NB4 (cell line): Measurements from ENCODE around the gene OPRM1.

ENCODE experiments used
- POLR2A ChIP-seq: IDR thresholded peaks from 2 replicates; pipeline ENCODE4 v1.6.1; 2011; ENCODE audit warnings: mild to moderate bottlenecking; ENCODE audit not compliant: insufficient read length; ENCODE audit errors: extremely low read depth
- TF ChIP-seq, protein P1 (sequence below): IDR thresholded peaks from one replicate; pipeline ENCODE4 v1.5.1; 2012; ENCODE audit warnings: low read depth, low read length
- TF ChIP-seq, protein P2 (sequence below): IDR thresholded peaks from 2 replicates; pipeline ENCODE4 v1.6.1; 2011; ENCODE audit warnings: low read depth, low read length

DNA sequence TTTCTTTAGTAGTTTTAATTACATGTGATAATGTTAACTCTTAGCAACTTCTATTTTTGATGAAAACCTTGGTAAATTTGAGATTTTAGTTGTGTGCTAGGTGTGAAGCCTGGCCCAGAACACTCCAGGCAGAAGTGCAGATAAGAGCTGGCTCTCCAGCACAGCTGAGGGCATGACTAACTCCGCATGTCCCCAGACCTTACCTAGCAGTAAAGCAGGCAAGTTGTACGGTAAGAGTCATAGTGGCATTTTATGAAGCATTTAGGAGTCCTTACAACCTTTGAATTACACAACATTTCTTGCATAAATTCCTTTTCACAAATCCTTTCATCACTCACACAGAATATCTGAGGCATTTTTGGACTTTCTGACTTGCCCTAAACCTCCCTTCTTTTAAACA is 67.2 kb downstream of the OPRM1 start:
- TF ChIP-seq, protein P1, sequence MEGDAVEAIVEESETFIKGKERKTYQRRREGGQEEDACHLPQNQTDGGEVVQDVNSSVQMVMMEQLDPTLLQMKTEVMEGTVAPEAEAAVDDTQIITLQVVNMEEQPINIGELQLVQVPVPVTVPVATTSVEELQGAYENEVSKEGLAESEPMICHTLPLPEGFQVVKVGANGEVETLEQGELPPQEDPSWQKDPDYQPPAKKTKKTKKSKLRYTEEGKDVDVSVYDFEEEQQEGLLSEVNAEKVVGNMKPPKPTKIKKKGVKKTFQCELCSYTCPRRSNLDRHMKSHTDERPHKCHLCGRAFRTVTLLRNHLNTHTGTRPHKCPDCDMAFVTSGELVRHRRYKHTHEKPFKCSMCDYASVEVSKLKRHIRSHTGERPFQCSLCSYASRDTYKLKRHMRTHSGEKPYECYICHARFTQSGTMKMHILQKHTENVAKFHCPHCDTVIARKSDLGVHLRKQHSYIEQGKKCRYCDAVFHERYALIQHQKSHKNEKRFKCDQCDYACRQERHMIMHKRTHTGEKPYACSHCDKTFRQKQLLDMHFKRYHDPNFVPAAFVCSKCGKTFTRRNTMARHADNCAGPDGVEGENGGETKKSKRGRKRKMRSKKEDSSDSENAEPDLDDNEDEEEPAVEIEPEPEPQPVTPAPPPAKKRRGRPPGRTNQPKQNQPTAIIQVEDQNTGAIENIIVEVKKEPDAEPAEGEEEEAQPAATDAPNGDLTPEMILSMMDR: no peak
- no peak for TF ChIP-seq POLR2A
- TF ChIP-seq, protein P2, sequence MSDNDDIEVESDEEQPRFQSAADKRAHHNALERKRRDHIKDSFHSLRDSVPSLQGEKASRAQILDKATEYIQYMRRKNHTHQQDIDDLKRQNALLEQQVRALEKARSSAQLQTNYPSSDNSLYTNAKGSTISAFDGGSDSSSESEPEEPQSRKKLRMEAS: no peak
